Kidney capillary endothelial cell (primary cell): ENCODE data around the gene PROB1.
"Not testable (repeated sequence)": the region's sequence is repeated elsewhere in the genome, so short reads cannot be mapped to it uniquely, and the experiment has no call there.

Experiments
- DNase-seq: peaks from one replicate; pipeline ENCODE4 v3.0.0-alpha.2; 2018; ENCODE audit warnings: low spot score

PROB1 gene

DNA sequence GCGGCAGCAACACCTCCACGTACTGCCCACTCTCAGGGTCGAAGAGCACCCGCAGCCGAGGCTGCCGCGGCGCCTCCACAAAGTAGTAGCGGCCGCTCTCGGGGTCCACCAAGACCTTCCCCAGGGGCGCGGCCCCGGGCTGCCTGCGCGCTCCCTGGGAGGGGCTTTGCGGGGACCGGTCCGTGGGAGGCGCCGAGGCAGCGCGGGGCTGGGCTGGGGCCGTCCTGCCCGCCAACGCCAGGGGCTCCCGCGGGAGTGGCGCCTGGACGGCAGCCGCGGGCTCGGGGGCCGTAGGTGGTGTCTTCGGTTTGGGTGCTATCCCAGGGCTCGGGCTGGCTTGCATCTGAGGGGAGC, 2.6 kb downstream of the PROB1 start:
- no peak for DNase-seq

DNA sequence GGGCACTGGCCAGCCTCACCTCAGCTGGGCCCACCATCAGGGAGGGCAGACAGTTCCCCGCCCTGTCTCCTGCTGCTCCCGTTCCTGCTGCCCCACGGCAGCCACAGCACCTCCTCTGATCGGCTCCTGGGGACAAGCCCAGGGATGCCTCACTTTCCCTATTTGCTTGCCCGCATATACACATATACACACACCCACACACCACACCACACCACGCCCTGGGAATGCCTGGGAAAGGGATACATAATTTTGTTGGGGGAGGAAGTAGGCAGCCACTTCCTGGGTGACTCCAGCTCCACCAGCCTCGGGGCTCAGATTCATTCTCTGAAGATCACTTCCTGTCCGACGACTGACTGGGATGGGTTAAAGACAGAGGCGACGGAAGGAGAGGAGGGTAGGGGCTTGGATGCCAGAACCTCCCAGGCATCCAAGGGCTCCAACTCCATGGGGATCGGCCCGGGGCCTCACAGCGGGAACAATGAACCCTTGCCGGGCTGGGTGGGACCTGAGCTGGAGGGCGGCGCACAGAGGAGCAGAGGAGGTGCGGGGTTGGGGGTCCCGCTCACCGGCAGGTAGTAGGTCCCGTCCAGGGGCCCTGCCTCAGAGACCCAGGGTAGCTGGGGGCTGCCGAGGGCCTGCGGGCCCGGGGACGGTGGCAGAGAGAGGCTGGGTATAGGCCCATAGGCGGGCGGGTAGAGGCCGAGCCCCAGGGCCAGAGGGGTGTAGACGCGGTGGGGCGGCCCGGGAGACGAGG, 3.2 kb downstream of the PROB1 start:
- no peak for DNase-seq

- no peak for DNase-seq
These were observed 4.0 kb downstream of the PROB1 start for GRCh38 chr5:139390639-139391569.

- DNase-seq, result no peak
These were observed 4.9 kb downstream of the PROB1 start, which contains the start of gene MZB1 for GRCh38 chr5:139389701-139390638. Gene MZB1 (minus strand): TSS chr5:139389913. CDS start chr5:139389856, 57 bp downstream.

GRCh38 chr5:139388198-139388821, 6.6 kb downstream of the PROB1 start:
- no peak for DNase-seq

DNA sequence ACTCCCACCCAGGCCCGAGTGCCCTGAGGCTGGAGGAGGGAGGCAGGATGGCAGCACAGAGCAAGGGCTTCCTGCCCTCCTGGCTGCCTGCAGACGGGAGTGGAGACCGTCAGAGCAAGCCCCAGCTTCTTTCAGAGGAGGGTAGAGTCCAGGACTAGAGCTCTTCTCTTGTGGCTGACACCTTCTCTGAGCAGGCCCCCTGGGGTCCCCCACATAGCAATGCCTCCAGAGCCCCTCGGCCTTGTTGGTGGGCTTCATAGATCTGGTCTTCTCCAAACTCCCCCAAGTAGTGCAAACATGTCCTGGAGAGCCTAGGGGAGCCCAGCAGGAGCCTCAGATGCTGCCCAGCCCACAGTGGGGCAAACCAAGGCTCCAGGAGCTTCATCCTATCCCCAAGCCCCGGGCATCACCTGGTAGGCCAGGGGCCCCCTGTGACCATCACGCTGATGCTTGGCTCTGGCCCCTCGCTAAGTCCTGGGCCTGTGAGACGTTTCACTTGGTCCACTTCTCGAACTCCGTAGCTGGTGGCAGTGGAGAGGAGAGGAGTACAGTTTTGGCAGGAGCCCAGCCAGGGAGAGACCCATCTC, 7.2 kb downstream of the PROB1 start:
- DNase-seq, result no peak

DNA sequence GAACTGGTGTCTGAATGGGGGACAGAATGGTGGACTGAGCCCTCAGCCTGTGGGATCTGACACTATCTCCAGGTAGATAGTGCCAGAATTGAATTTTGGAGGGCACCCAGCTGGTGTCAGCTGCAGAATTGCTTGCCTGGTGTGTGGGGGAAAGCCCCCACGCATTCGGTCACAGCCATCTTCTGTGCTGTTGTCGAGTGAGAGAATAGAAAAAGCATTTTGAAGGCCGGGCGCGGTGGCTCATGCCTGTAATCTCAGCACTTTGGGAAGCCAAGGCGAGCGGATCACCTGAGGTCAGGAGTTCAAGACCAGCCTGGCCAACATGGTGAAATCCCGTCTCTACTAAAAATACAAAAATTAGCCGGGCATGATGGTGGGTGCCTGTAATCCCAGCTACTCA, 7.9 kb downstream of the PROB1 start:
- not testable (repeated sequence) for DNase-seq

DNA sequence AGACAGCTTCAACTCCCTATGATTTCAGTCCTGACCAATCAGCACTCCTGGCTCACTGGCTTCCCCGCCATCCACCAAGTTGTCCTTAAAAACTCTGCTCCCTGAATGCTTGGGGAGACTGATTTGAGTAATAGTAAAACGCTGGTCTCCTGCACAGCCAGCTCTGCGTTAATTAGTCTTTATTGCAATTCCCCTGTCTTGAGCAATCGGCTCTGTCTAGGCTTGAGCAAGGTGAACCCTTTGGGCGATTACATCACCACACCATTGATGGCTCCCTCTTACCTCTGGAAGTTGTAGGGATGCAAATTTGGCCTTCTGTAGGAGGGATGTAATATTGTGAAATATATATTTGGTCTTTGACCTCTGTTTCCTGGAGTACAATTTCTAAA, 8.9 kb downstream of the PROB1 start:
- DNase-seq, result no peak

DNA sequence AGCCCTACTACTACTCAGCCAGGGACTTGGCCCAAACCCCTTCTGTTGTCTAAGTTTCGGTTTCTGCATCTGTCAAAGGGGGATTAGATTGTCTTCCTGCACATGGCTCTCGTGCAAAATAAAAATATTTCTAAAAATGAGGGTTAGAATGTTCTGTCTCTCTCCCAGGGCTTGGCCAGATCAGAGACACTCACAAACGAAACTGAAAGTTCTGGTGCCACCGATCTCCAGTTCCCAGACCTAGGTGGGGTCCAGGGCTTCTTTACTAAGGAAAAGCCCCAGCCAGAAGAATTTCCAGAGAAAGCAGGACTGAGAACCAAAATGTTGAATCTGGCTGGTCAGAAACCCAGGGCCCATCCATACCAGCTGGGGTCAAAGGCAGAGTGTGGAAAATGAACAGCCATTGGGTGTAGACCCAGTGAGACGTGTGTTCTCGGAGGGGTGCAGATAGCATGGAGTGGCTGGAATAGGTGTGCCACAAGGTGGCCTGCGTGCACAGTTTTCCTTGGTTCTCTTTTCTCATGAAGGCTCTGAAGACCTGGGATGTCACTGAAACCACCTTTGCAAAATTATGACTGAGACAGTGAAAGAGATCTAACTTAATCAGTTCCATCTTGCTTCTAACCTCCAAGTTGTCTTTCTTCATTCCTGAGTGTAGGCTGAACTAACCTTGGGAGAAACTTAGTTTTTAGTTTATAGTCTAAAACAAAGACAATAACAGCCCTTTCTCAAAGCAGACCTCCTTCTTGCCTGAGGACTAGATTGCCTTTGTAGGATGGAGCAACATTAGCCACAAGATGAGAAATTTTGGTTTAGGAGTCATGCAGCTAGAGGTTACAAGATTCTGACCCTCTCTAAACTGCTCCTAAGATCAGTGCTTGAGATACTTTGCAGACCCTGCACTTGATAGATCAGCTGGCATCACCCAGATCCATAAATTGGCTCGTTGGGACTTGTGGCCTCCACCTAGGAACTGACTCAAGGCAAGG, 9.5 kb downstream of the PROB1 start:
- DNase-seq, result no peak

DNA sequence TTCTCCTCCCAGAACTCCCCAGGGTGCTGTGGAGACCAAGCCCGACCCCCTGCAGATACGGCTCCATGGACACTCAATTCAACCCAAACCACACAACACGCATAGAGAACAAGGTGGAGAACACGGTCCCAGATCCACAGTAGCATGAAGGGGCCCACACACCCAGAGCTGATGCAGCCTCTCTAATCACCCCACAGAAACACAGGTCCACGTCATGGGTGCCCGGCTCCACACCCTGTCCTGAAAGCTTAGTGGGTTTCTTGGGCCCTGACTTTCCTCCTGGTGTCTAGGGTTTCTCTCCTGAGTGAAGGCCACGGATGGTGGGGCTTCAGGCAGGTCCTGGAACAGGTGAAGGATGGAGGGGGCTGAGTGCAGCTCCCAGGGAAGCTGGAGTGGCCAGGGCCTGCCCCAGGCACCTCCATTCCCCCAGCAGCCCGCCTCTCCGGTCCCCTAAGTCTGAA, 10.3 kb downstream of the PROB1 start:
- DNase-seq, result no peak

- DNase-seq, result no peak
These were observed 10.8 kb downstream of the PROB1 start for GRCh38 chr5:139383993-139384590.

- DNase-seq, result no peak
These were observed 11.5 kb downstream of the PROB1 start, which contains the start of gene SLC23A1 for GRCh38 chr5:139383275-139383992. Gene SLC23A1 (minus strand): TSS chr5:139383297. CDS start chr5:139383253, 44 bp downstream.

GRCh38 chr5:139382807-139383206, 12.1 kb downstream of the PROB1 start:
- no peak for DNase-seq

GRCh38 chr5:139381837-139382761, 12.8 kb downstream of the PROB1 start:
- DNase-seq, result no peak

GRCh38 chr5:139379626-139380449, 15.1 kb downstream of the PROB1 start:
- no peak for DNase-seq

GRCh38 chr5:139378941-139379361, 16.0 kb downstream of the PROB1 start:
- no peak for DNase-seq
